Stimulated activated CD4-positive, alpha-beta T cell treated with anti-CD3 and anti-CD28 coated beads, Interleukin-1b, Interleukin-23, amount 100 ng/mL, for 1 hour (primary cell): ENCODE results near the gene KLF11.

ENCODE experiments used
- DNase-seq, 2 donors: peaks; one replicate each; pipeline ENCODE4 v3.0.0-alpha.2; 2020; ENCODE audit warnings: low read depth in 2 of 2

The KLF11 gene

DNA sequence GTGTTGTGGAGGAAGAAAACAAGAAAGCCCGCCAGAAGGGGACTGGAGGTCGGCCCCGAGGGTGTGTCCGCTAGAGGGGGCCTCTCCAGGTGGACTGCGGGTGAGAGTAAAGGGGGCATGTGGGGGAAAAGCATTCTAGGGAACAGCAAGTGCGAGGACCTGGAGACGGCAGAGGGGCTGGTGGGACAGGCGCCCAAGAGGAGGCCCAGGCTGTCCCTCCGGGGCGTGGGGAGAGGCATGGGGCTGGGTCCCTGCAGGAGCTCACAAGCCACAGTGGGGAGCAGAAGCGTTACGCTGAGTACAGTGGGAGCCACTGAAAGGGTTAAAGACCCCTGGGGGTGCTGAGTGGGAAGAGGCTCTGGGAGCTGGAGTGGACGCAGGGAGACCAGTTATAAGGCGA is 1.6 kb upstream of the KLF11 start:
- no peak for DNase-seq

DNA sequence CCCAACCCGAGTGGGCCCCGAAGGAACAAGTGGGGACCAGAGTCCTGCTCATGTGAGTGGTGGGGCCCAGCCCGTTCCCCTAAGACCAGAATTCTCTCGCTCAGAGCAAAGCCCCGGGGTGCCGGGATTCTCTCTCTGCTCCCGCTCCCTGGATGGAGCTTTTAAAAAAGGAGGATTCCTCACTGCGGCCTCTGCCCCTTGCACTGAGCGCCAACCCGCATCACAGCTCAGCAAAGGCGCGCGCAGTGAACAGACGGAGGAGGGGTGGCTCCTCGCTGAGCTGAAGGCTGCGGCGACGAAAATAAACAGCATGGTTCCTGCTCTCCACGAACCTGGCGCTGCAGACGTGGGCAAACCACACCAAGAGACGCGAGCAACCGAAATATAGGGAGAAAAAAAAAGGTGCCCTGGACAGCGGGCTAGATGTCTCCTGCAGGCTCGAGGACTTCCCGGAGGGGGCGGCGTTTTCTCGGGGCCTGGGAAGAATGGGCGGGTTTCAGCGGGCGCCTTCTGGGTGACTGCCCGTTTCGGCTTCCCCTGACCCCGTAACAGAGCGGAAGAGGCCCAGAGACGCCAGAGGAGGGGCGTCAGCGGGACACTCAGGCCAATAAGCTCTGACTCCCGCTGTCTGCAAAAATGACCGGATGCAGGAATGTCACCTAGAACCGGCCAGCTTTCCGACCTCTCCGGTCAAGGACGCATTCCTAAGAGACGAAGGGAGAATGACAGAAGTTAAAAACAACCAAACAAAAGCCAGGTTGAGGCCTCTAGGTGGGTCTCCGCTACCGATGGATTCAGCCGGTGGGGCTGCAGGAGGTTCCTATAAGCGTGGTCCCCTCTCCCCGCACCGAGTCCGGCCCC is 819 bp upstream of the KLF11 start:
- DNase-seq: no peak

DNA sequence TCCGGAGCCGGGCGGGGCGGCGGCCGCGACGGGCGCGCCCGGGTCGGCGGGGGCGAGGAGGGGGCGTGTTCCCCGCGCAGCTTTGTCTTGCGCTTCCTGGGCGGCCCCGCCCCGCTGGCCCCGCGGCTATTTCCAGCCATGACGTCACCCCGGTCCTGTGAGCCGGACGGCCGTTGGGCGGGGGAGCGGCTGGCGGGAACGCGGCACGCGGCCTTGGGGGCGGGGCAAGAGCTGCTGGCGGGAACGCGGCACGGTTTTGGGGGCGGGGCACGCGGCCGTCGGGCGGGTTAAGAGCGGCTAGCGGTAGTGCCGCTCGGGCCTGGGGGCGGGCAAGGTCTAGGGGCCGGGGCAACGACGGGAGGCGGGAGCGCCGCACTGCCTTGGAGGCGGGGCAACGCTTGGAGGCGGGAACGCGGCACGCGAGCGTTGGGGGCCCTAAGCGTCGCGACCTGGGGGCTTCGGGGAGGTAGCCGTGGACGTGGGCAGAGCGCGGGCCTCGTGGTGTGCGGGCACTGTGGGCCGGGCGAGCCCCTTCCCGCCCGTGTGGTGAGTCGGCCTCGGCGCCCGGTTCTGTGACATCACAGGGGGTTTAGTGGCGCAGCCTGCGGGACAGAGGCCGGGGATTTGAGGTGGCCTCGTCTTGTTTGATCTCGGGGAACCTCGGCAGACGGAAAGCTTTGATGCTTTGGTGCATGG is 704 bp downstream of the KLF11 start:
- DNase-seq: peak; percentile 77 to 95

DNA sequence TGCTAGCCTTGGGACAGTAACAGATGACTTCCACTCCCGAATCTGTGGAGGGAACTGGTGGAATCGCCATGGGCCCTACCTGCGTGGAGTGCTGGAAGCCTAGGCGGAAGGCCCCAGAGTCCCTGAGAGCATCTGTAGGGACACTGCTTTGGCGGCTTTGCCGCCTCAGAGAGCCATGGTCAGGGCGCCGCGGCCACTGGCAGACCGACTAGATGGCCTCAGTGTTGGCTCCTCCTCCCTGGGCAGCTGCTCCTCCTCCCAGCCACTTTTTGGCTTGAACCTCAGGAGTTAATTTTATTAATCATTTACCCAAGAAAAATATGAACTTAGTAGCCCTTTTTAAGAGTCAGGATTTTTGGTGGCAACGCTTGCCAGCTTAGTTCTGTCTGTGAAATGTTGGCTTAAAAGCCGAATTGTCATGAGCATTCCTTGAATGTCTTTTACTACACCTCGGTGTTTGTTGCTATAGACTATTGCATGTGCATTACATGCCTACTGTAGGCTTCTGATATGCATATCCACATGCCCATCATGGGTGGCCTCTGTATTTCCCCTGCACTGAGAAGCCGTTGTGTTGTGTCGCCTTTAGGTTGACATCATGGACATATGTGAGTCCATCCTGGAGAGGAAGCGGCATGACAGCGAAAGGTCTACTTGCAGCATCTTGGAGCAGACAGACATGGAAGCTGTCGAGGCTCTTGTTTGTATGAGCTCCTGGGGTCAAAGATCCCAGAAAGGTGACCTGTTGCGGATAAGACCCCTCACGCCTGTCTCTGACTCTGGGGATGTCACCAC is 2.4 kb downstream of the KLF11 start:
- no peak for DNase-seq

DNA sequence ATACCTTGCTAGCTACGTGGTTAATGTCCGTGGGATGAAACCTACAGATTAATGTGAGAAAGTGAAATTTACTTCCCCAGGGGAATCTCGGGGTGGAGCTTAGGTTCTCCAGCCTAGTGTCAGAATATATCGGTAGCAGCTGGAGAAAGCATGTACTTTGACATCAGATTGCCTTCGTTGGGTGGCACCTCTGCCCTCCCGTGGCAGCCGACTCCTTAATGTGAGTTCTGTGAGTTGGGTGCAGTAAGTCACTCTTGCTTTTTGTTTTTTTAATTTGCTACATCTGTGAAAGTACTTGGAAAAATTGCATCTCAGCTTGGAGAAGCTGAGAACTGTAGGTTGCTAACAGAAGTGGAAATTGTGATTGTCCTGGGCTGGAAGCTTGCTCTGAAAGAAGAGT is 3.6 kb downstream of the KLF11 start:
- DNase-seq: no peak

DNA sequence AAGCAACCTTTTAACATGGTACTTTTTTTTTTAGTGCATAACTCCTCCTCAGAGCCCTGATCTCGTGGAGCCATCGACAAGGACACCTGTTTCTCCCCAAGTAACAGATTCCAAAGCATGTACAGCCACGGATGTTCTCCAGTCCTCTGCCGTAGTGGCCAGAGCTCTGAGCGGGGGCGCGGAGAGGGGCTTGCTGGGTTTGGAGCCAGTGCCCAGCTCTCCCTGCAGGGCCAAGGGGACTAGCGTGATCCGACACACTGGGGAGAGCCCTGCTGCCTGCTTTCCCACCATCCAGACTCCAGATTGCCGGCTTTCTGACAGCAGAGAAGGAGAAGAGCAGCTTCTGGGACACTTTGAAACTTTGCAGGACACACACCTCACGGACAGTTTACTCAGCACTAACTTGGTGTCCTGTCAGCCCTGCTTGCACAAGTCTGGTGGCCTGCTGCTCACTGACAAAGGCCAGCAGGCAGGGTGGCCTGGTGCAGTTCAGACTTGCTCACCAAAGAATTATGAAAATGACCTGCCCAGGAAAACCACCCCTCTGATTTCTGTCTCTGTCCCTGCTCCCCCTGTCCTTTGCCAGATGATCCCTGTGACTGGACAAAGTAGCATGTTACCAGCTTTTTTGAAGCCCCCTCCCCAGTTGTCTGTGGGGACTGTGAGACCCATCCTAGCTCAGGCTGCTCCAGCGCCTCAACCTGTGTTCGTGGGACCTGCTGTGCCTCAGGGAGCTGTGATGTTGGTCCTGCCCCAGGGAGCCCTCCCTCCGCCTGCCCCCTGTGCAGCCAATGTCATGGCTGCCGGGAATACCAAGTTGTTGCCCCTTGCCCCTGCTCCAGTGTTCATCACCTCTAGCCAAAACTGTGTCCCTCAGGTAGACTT is 4.5 kb downstream of the KLF11 start:
- no peak for DNase-seq

DNA sequence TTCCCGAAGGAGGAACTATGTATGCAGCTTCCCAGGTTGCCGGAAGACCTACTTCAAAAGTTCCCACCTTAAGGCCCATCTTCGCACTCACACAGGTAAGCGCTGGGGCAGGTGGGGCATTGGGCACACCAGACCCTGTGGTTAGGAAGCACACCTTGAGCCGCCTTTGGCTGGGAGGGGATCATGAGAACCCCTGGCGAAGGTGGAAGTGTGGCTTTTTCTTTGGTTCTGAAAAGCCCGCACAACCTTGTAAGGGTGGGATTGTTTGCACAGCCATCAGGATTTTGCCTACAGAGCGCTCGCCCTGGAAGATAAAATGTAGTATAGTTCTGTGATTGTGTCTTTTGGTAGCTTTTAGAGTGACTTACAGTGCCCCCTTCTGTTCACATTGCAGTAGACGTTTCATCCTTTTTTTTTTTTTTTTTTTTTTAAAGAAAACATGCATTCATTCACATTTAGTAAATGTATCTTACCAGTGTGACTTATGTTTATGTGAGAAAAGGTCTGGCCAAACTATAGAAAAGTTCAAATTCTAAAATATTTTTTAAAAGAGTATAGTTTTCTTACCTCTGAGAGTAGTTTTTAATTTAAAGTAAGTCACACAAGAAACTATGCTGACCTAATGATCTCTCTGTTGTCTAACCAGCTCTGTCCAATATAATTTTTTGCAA is 5.3 kb downstream of the KLF11 start:
- DNase-seq: no peak

DNA sequence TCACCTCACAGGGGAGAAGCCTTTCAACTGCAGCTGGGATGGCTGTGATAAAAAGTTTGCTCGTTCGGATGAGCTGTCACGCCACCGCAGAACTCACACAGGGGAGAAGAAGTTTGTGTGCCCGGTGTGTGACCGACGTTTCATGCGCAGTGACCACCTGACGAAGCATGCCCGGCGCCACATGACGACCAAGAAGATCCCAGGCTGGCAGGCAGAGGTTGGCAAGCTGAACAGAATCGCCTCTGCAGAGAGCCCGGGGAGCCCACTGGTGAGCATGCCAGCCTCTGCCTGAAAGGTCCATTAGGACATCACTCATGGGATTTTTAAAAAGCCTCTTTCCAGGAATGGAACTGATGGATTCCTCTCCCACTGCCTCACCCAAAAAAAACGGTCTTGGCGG is 8.9 kb downstream of the KLF11 start:
- no peak for DNase-seq

DNA sequence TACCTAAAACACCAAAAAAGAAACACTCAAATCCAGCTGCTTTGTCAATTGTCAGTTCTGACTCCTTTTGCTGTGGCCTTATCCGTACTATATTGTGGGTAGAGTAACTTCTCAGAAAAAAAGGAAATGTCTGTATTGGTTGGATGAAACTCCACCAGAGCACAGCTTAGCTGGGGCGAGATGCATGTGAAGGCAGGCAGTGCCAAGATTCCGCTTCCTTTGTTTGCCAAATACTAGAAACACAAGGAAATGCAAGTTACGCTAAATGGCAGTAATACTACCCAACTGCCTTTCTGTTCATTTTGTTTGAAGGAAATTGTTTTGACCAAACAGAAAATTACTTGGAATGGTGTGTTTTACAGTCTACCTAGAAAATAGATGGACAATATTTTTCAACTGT is 10.0 kb downstream of the KLF11 start:
- DNase-seq: no peak

DNA sequence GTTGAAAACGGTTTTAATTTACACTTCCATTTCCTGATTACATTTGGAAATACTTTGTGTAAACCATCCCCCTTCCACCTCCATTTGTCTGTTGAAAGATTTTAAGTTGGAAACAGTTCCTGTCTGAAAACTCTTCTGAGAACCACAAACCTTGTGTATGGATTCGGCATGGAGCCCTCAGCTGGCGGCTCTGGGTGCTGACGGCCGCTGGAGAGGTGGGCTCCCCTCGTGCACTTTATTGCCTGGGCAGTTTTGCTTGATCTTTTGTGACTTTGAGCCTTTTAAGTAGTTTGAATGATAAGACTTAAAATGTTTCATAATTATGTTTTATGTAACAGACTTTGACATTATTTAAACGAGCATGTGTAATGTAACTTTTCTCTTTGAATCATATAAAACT is 11.1 kb downstream of the KLF11 start:
- DNase-seq: no peak

DNA sequence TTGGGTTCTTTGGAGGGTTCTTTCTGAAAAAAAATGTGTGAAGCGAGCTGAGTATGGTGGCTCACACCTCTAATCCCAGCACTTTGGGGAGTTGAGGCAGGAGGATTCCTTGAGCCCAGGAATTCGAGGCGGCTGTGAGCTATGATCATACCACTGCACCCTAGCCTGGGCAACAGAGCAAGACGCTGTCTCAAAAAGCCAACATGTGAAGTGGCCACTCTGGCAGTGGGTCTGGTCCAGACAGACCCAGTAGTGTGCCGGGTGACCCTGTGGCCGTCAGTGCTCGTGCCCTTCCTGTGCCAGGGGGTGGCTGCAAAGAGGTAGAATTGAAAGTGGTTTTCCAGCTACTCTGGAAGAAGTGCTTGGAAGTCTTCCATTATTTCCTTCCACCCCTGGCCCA is 11.6 kb downstream of the KLF11 start:
- DNase-seq: no peak

DNA sequence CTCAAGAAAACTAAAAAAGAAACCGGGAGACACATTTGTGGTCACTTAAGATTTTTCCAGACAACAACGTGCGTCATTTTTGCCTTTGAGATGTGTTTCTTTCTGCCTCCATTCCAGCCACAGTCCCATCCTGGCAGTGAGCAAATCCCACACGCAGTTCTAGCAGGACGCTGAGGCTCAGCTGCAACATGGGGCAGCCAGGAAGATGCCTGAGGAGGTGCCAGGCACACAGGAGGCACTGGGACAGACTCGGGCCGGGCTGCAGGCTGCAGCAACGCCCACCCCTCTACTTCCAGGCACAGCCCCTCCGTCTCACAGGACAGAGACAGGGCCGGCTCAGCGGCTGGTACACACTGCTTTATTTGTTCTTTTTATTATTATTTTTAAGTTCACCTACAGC is 13.1 kb downstream of the KLF11 start:
- DNase-seq: no peak

DNA sequence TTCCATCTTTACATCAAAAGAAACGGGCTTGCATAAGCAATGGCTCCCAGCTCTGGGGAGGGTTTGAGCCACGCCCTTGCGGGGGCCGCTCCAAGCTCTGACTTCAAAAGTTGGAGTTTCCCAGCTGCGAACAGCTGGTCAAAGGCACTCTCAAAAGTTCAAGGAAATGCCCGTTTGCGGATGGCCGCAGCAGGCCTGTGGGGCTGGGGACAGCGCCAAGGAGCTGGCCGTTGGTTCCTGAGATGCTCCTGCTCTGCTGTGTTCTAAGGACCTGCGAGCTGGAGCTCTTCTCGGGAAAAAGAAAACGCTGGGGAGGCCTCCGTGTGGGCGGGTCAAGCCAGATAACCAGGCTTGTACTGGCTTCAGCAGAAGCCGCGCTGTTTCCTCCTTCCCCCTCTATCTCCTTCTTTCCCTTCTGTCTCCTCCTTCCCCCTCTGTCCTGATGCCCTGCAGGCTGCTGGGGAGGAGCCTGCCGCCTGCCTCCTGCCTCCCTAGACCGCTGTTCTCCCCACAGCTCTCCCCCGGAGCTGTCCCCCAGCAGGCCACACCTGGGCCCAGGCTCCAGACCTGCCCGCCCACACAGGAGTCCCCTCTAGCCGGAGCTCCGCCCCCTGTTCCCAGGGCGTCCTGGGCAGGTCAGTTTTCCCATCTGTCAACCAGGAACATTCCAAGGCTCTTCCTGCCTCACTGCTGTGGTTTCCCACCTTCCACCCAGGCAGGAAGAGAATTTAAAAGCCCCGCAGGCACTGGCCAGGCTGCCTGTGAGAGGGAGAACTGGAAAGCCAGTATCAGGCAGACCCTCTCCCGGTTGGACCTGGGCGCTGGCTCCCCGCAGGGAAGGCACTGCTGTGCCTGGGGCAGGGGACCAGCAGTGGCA is 14.1 kb downstream of the KLF11 start:
- no peak for DNase-seq

DNA sequence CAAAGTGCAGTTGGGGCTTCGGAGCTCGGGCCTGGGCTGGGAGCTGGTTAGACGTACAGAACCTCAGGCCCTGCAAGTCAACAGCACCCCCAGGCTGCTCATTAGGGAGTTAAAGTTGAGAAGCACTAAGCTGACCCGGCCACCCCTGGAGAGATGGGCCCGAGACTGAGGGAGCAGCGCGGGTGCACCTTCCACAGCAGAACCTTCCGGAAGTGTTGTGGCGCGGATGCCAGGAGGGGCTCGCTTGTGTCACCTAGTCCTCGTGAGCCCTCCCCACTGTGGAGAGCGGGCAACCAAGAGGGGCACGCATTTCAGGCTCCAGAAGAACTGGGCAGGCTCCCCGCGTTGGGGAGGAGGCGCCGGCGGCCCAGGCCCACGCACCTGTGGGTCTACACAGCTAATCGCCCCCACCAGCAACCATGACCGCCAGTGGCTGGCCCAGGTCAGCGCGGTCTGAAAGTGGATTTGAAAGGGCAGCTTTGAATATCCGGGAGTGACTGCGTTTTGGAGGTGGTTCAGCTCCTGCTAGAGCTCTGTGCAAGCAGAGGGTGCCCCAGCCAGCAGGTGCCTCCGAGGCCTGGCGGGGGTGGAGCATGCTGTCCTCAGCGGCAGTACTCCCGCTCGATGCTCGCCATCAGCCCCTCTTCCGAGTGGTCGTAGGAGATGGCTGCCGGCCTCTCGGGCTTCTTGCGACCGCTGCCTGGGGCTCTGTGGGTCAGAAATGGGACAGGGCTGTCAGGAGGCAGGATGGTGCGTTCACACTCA is 15.1 kb downstream of the KLF11 start:
- no peak for DNase-seq

DNA sequence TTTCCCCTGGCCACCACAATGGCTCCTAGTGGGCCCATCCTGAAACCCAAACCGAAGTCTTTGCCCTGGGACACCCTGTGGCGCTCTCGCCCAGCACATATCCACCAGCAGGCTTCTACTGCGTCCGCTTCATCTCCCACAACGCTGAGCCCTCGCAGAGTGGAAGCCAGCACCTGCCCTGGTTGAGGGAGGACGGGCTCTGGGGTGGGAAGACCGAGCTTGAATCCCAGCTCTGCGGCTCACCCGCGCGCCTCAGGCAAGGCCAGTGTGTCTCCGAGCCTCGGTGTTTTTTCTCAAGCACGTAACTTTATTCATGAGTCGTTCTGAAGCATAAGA is 15.6 kb downstream of the KLF11 start:
- DNase-seq: no peak

DNA sequence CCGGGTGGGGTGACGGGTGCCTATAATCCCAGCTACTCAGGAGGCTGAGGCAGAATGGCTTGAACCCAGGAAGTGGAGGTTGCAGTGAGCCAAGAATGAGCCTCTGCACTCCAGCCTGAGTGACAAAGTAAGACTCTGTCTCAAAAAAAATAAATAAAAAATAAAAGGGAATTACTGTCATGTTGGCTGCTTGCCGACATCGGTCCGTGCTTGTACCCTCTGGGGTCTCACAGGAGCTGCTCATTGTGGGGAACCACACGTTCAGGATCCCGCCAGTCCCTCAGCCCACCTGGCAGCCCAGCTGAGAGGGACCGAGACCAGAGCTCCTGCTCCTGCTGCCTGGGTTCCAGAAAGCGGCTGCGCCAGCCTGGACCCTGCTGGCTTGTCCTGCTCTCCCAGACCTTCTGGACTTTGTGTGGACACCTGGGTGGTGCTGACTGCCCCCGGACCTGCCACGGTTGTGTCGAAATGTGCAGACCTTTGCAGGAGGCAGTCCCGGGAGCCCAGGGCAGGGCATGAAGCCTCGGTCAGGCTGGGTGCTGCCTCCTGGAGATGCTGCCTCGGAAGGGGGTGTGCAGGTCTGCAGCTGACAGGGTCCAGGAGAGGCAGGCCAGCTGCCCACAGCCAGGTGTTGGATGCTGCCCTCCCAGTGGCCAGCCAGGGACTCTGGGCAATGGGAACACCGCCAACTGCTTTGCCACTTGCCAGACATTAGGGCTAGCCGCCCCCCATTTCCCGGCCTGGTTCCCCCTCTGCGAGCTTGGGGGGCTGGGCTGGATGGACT is 16.4 kb downstream of the KLF11 start:
- DNase-seq: no peak

DNA sequence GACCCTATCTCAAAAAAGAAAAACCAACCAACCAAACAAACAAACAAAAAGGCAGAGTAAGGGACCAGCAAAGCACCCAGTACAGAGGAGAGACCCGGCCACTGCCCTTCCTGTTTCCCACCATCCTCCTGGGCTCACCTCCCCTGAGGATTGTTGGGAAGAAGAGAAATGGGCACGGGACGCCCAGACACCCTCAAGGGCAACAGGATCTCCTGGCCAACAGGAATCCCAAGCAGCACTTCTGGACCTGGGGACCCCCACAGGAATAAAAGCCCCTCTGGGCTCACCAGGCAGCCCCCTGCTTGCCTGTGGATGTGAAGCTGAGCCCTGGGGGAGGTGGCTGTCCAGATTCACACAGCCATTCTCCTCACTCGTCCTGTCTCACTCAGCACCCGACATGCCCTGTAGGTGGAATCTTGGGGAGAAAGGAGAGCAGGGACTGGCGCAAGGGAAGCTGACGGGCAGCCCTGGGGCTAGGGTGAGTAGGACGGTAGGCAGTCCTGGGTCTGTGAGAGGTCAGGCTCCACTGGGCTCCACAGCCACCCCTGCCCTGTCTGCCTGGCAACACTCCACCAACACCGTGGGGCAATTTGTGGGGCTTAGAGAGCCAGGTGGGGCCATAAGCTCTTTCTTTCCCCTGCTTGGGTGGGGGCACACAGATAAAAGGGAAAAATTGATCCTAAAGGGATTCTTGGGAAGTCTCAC is 18.0 kb downstream of the KLF11 start:
- no peak for DNase-seq

DNA sequence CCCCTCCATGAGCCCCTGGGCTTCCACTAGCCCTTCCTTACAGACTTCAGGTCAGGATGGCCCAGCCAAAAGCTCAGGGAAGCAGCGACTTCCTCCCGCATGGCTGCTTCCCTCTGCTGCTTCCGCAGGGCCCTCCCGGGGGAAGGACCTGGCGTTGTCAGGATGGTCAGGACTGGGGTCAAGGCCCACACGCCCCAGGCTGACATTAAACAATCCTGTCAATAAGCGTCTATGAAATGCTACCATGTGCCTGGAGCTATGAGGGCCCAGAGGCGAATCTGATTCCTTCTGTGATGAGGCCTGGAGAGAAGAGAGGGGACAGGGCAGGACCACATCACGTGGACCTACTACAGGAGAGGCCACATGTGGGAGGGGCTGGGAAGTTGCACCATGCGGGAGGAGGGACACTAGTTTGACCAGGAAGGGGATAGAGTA is 19.6 kb downstream of the KLF11 start:
- DNase-seq: no peak
